H1 (cell line): ENCODE results near the gene GPD1. TPM values are rescaled to one million over a fixed set of nuclear protein-coding genes. Genes with fewer than 3 reads are reported as not detected.

Source experiments
- CTCF ChIA-PET: fragments of 300-600 bp; sonication (Branson Sonifier 250); formaldehyde crosslinking; loops from one replicate; lab custom pipeline; 2021; ENCODE audit not compliant: partially characterized antibody; lab: Charles Lee
- POLR2A ChIA-PET: fragments of 300-600 bp; sonication (Branson Sonifier 250); formaldehyde crosslinking; loops from one replicate; lab custom pipeline; 2021; ENCODE audit warnings: inconsistent platforms; ENCODE audit not compliant: partially characterized antibody; lab: Charles Lee
- DNase-seq, 2 experiments: peaks; one replicate each; pipeline versions ENCODE4 v3.0.0 to v3.0.0-alpha.2; 2010 to 2022; ENCODE audit warnings: low spot score in 2 of 2, low read depth in 1 of 2, mixed read lengths in 1 of 2
- FAIRE-seq: peaks from 2 replicates; lab custom pipeline; 2011; peaks lifted over from hg19 to GRCh38; lab: Jason Lieb, UNC
- H2AFZ ChIP-seq: 2 replicates; pipeline ENCODE4 v1.8.1; 2012; ENCODE audit warnings: low read length, inconsistent platforms
- H2AK5ac ChIP-seq: 2 replicates; pipeline ENCODE4 v1.6.1; 2013; ENCODE audit warnings: low read depth, low read length
- H2BK120ac ChIP-seq: replicated peaks from 2 replicates; pipeline ENCODE3; 2013; ENCODE audit warnings: low read depth, low read length, inconsistent platforms
- H2BK12ac ChIP-seq: 2 replicates; pipeline ENCODE4 v1.6.1; 2013; ENCODE audit warnings: low read depth, low read length
- H2BK15ac ChIP-seq: 2 replicates; pipeline ENCODE4 v1.6.1; 2013; ENCODE audit warnings: low read length
- H2BK20ac ChIP-seq: 2 replicates; pipeline ENCODE4 v1.6.1; 2013; ENCODE audit warnings: low read length
- H2BK5ac ChIP-seq: 2 replicates; pipeline ENCODE4 v1.6.1; 2013; ENCODE audit warnings: low read depth, low read length
- H3K14ac ChIP-seq: 2 replicates; pipeline ENCODE4 v1.6.1; 2013; ENCODE audit warnings: inconsistent platforms; ENCODE audit not compliant: insufficient read length
- H3K18ac ChIP-seq: 2 replicates; pipeline ENCODE4 v1.6.1; 2013; ENCODE audit warnings: low read length; ENCODE audit errors: extremely low read depth
- H3K23ac ChIP-seq: 2 replicates; pipeline ENCODE4 v1.6.1; 2013; ENCODE audit warnings: inconsistent platforms; ENCODE audit not compliant: insufficient read length
- H3K23me2 ChIP-seq: 2 replicates; pipeline ENCODE4 v1.6.1; 2013; ENCODE audit warnings: low read depth, low read length
- H3K27ac ChIP-seq: 2 replicates; pipeline ENCODE4 v1.6.1; 2011; ENCODE audit warnings: low read depth, low read length, inconsistent platforms
- H3K27me3 ChIP-seq, 4 experiments: replicated peaks in 1 of 4; 1 replicate in 1 of 4; 2 replicates in 3 of 4; pipeline versions ENCODE4 v1.6.1 to v1.8.1; 2011 to 2013; ENCODE audit warnings: low read length in 3 of 4, mild to moderate bottlenecking in 3 of 4, inconsistent platforms in 2 of 4, mixed read lengths in 2 of 4, moderate library complexity in 1 of 4; ENCODE audit not compliant: control insufficient read depth in 3 of 4, insufficient read depth in 3 of 4; ENCODE audit errors: extremely low read depth in 1 of 4
- H3K36me3 ChIP-seq, 4 experiments: 2 replicates each; pipeline versions ENCODE4 v1.6.1 to v1.8.1; 2011 to 2013; ENCODE audit warnings: mild to moderate bottlenecking in 4 of 4, low read length in 3 of 4, moderate library complexity in 2 of 4, control low read depth in 1 of 4, inconsistent platforms in 1 of 4; ENCODE audit not compliant: insufficient read depth in 4 of 4, control insufficient read depth in 2 of 4
- H3K4ac ChIP-seq: replicated peaks from 2 replicates; pipeline ENCODE3; 2013; ENCODE audit warnings: low read length, low read depth, mixed read lengths, inconsistent platforms; ENCODE audit not compliant: insufficient read length
- H3K4me1 ChIP-seq, 4 experiments: replicated peaks in 1 of 4; 1 replicate in 1 of 4; 2 replicates in 3 of 4; pipeline versions ENCODE4 v1.6.1 to v1.8.1; 2011 to 2013; ENCODE audit warnings: low read length in 3 of 4, inconsistent platforms in 2 of 4, mixed read lengths in 1 of 4; ENCODE audit not compliant: insufficient read depth in 4 of 4, control insufficient read depth in 3 of 4
- H3K4me2 ChIP-seq, 2 experiments: 2 replicates each; pipeline versions ENCODE4 v1.6.1 to v1.8.1; 2011 to 2013; ENCODE audit warnings: low read depth in 2 of 2, low read length in 2 of 2, control low read depth in 1 of 2, inconsistent platforms in 1 of 2, mild to moderate bottlenecking in 1 of 2; ENCODE audit not compliant: insufficient read depth in 1 of 2
- H3K4me3 ChIP-seq, 4 experiments: fragments of 200-600, 300-600 bp in 1 of 4; sonication (generic), shearing (Covaris generic), sonication (Bioruptor Twin) in 1 of 4; 2 replicates each; pipeline versions ENCODE4 v1.5.1 to v1.8.1; 2011 to 2016; ENCODE audit warnings: low read length in 4 of 4, low read depth in 3 of 4, control low read depth in 2 of 4, inconsistent platforms in 2 of 4, mild to moderate bottlenecking in 2 of 4, mixed read lengths in 1 of 4, moderate library complexity in 1 of 4; ENCODE audit not compliant: insufficient read depth in 2 of 4; ENCODE audit errors: extremely low read depth in 1 of 4
- H3K56ac ChIP-seq: replicated peaks from 2 replicates; pipeline ENCODE3; 2013; ENCODE audit warnings: low read depth, mild to moderate bottlenecking, mixed read lengths, low read length, inconsistent platforms; ENCODE audit not compliant: insufficient read length
- H3K79me1 ChIP-seq: 2 replicates; pipeline ENCODE4 v1.6.1; 2013; ENCODE audit warnings: low read depth, low read length, control low read depth
- H3K79me2 ChIP-seq, 2 experiments: 2 replicates each; pipeline versions ENCODE4 v1.6.1 to v1.8.1; 2012 to 2013; ENCODE audit warnings: low read length in 2 of 2, mild to moderate bottlenecking in 2 of 2, inconsistent platforms in 1 of 2; ENCODE audit not compliant: insufficient read depth in 2 of 2, control insufficient read depth in 1 of 2
- H3K9ac ChIP-seq, 4 experiments: replicated peaks in 1 of 4; 1 replicate in 1 of 4; 2 replicates in 3 of 4; pipeline versions ENCODE4 v1.6.1 to v1.8.1; 2011 to 2013; ENCODE audit warnings: low read depth in 3 of 4, low read length in 3 of 4, control low read depth in 2 of 4, mild to moderate bottlenecking in 2 of 4, moderate library complexity in 2 of 4, inconsistent platforms in 1 of 4; ENCODE audit errors: extremely low read depth in 1 of 4
- H3K9me3 ChIP-seq, 2 experiments: 2 replicates each; pipeline versions ENCODE4 v1.6.1 to v1.8.1; 2012 to 2013; ENCODE audit warnings: mild to moderate bottlenecking in 2 of 2, moderate library complexity in 2 of 2, control low read depth in 1 of 2, inconsistent platforms in 1 of 2, low read depth in 1 of 2, low read length in 1 of 2, mixed read lengths in 1 of 2; ENCODE audit not compliant: insufficient read depth in 2 of 2
- H4K20me1 ChIP-seq, 2 experiments: replicated peaks in 1 of 2; 2 replicates each; pipeline versions ENCODE3 to v1.8.1; 2011 to 2013; ENCODE audit warnings: inconsistent platforms in 2 of 2, low read length in 2 of 2, mild to moderate bottlenecking in 1 of 2; ENCODE audit not compliant: insufficient read depth in 2 of 2, control insufficient read depth in 1 of 2
- H4K5ac ChIP-seq: 2 replicates; pipeline ENCODE4 v1.6.1; 2013; ENCODE audit warnings: low read length, low read depth, mixed read lengths, inconsistent platforms; ENCODE audit not compliant: insufficient read length
- H4K8ac ChIP-seq: 2 replicates; pipeline ENCODE4 v1.8.0; 2013; ENCODE audit warnings: mild to moderate bottlenecking, moderate library complexity, low read length, inconsistent platforms; ENCODE audit not compliant: insufficient read depth; ENCODE audit errors: extremely low read depth
- H4K91ac ChIP-seq: replicated peaks from 2 replicates; pipeline ENCODE3; 2013; ENCODE audit warnings: low read length, mixed read lengths, inconsistent platforms; ENCODE audit not compliant: insufficient read length
- CTCF ChIP-seq, 3 experiments: IDR thresholded peaks; 1 replicate in 2 of 3; 2 replicates in 1 of 3; pipeline versions ENCODE4 v1.5.1 to v1.6.1; 2011; ENCODE audit warnings: low read length in 3 of 3, mild to moderate bottlenecking in 3 of 3, inconsistent platforms in 2 of 3, low read depth in 1 of 3, moderate library complexity in 1 of 3; ENCODE audit not compliant: insufficient read depth in 1 of 3; ENCODE audit errors: control extremely low read depth in 1 of 3
- HDAC2 ChIP-seq, 2 experiments: fragments of 300-600 bp in 1 of 2; sonication (generic) in 1 of 2; IDR thresholded peaks; 2 replicates each; pipeline ENCODE4 v1.6.1; 2011 to 2012; ENCODE audit warnings: low read depth in 2 of 2, low read length in 2 of 2, mild to moderate bottlenecking in 2 of 2, moderate library complexity in 2 of 2, borderline replicate concordance in 1 of 2, inconsistent platforms in 1 of 2
- RAD21 ChIP-seq, 2 experiments: IDR thresholded peaks in 1 of 2; conservative IDR thresholded peaks in 1 of 2; 2 replicates each; pipeline ENCODE4 v1.6.1; 2011; ENCODE audit warnings: low read depth in 2 of 2, low read length in 2 of 2, improper control_type of control experiment in 1 of 2, inconsistent platforms in 1 of 2, mild to moderate bottlenecking in 1 of 2, moderate library complexity in 1 of 2
- SIRT6 ChIP-seq: IDR thresholded peaks from one replicate; pipeline ENCODE4 v1.7.1; 2012; ENCODE audit warnings: low read length, inconsistent platforms
- WGBS, 2 experiments: shearing (Covaris generic) in 1 of 2; methylation state at CpG; one replicate each; pipeline versions ENCODE4 v1.1.6 to v1.1.7; 2013 to 2015; ENCODE audit warnings: low lambda C conversion rate in 2 of 2, mixed read lengths in 2 of 2, inconsistent platforms in 1 of 2, low coverage in 1 of 2, missing lambda C conversion rate in 1 of 2; ENCODE audit not compliant: insufficient replicate concordance in 2 of 2, insufficient coverage in 1 of 2, insufficient read length in 1 of 2; ENCODE audit errors: extremely low coverage in 1 of 2, missing lambda C conversion rate in 1 of 2; 5-methylcytosine and 5-hydroxymethylcytosine counted together
- polyA plus RNA-seq, 7 experiments: library from polyadenylated mRNA; depleted of rRNA in 3 of 7; stranded (reverse) in 5 of 7; unstranded in 2 of 7; fragments of >200 nt in 5 of 7; fragments of 200-250 nt in 2 of 7; gene quantifications; 1 replicate in 5 of 7; 2 replicates in 1 of 7; 4 replicates in 1 of 7; pipeline versions ENCODE4 v1.2.1 to v1.2.3, GENCODE V29; 2011 to 2013; ENCODE audit warnings: missing spikeins in 2 of 7, mixed read lengths in 2 of 7
- total RNA-seq: library from RNA; stranded (reverse); fragmentation: NEBNext Ultra II Directional; extraction: Animal tissue kit (Norgen Biotek cat#: 25700); gene quantifications from 2 replicates; pipeline ENCODE4 v1.2.1, GENCODE V29; 2021

Gene GPD1
- total and polyA plus RNA-seq, 2 of the 8 experiments (the other 6 are each of a cell fraction or from before 2014, with no cell fraction given) = 0.45 to 0.74 TPM

- POLR2A ChIA-PET = interaction anchor here (0.7 to 2.4 kb wide), 10 partner anchors 10 to 180 kb away, joined by 3 to 6 read pairs (median 4); partner anchors contain the start of genes COX14 and SMARCD1
- peaks cover 0 to 3% of the 10 kb centered on the region in 2 experiments for H4K20me1 ChIP-seq
- no peak overlapping the region for H3K27ac ChIP-seq
- H3K27me3 ChIP-seq = no peaks in the 10 kb centered on the region
- no peak overlapping the region for H3K4me3 ChIP-seq
- DNase-seq (no peak), FAIRE-seq (no peak)
- H2AFZ ChIP-seq = no peak overlapping the region
- no peak overlapping the region for H3K14ac ChIP-seq
- CTCF ChIA-PET = interaction anchor here (0.6 to 4.2 kb wide), 28 partner anchors 9 to 298 kb away, joined by 3 to 38 read pairs (median 4); partner anchors contain the start of genes CERS5, COX14 and GPD1
- no peak overlapping the region for H2BK20ac ChIP-seq
- H2BK120ac ChIP-seq = no peak overlapping the region
- no peak overlapping the region for H2BK5ac ChIP-seq
- no peak overlapping the region for H2BK15ac ChIP-seq
- no peak overlapping the region for H4K5ac ChIP-seq
- peaks cover 2% of the 10 kb centered on the region; the same call in 1 of the 2 replicates for H3K23me2 ChIP-seq
- no peak overlapping the region for H3K4ac ChIP-seq
- no peak overlapping the region for H3K23ac ChIP-seq
- no peaks in the 10 kb centered on the region; the same call in 1 of the 2 replicates for H3K79me1 ChIP-seq
- H3K79me2 ChIP-seq = no peaks in the 10 kb centered on the region
- no peak overlapping the region for H3K18ac ChIP-seq
- no peak overlapping the region for H2BK12ac ChIP-seq
- no peak overlapping the region for H3K56ac ChIP-seq
- H4K8ac ChIP-seq = no peak overlapping the region
- H3K9ac ChIP-seq = no peak overlapping the region
- no peaks in the 10 kb centered on the region for H3K9me3 ChIP-seq
- H3K36me3 ChIP-seq = peaks cover 23 to 67% (median 51%) of the 10 kb centered on the region in 4 experiments
- H3K4me1 ChIP-seq = no peaks in the 10 kb centered on the region
- H3K4me2 ChIP-seq = no peak overlapping the region
- no peak overlapping the region for H4K91ac ChIP-seq
- no peak overlapping the region for H2AK5ac ChIP-seq
- TF ChIP-seq RAD21 (IDR thresholded peaks at IDR 0.05 in 1 of 2, conservative IDR thresholded peaks at IDR 0.05 in 1 of 2; ENCODE audit: low read depth in 2 of 2, low read length in 2 of 2) = peak; percentile 49 to 56; a peak in 3 of 4 replicates
- TF ChIP-seq SIRT6 = no peak
- peak in 2 of 3 experiments; percentile 33 to 38; a peak in 2 of 4 replicates for TF ChIP-seq CTCF (IDR thresholded peaks at IDR 0.05; ENCODE audit: control extremely low read depth in 1 of 3, insufficient read depth in 1 of 3, low read depth in 1 of 3, low read length in 3 of 3)
- no peak for TF ChIP-seq HDAC2 (IDR thresholded peaks at IDR 0.05; ENCODE audit: borderline replicate concordance in 1 of 2, low read depth in 2 of 2, low read length in 2 of 2)
- WGBS, 2 experiments = 96% methylated on average over 2 of the region's 2 CpGs; no CpG with 5 or more reads in 1 of the 2 experiments
Observed at GRCh38 chr12:50132505-50133135, 28.8 kb downstream of the GPD1 start.
